ENCODE measurements around the gene ZNF638. TPM values are rescaled to one million over a fixed set of nuclear protein-coding genes. Genes with fewer than 3 reads are reported as not detected.

ZNF638 gene
- total RNA-seq, 1 donor from 2014 or later, result 79.5 TPM

DNA sequence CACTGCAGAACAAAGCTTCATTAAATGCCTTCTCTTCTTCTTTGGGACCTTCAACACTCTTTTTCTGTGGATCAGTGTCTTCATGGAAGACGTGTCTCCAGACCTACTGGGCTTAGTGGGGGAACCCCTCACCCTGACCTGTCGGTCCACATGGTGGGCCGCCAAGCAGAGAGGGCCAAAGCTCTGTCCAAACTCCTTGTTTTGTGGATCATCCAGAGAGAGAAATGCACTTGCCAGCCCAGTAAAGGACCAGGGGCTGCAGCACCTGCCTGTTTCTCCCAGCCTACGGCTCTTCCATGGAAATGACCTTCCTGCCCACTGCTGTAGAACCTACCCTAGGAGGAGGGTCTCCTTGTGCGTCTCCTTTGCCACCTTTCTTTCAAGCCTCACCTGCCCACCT, 147.7 kb downstream of the ZNF638 start:
- no peak for DNase-seq (ENCODE audit: low spot score)
- intact Hi-C loops (cut with DNase I), result loop anchor here (10.0 kb wide), 1 partner anchor 126 kb away; no protein-coding TSS in a partner anchor

DNA sequence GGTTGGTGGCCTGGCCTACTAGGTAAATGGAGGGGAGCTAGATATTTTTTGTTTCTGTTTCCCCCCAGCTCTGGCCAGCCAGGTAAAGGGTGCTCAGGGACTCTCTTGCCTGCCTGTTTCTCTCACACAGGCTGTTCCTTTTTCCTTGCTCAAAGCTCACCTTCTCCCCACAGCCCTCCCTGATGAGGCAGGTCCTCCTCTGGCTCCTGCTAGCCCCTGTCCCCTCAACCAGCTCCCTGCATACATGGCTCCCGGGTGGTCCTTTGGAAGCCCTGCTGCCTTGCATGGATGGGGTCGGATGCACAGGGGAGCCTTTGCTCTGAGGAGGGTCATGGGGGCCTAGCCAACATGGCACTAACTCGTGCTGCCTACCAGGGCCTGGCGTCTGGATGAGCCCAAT, 149.5 kb downstream of the ZNF638 start:
- DNase-seq (ENCODE audit: low spot score), result no peak
- intact Hi-C loops (cut with DNase I), result no loop called here

DNA sequence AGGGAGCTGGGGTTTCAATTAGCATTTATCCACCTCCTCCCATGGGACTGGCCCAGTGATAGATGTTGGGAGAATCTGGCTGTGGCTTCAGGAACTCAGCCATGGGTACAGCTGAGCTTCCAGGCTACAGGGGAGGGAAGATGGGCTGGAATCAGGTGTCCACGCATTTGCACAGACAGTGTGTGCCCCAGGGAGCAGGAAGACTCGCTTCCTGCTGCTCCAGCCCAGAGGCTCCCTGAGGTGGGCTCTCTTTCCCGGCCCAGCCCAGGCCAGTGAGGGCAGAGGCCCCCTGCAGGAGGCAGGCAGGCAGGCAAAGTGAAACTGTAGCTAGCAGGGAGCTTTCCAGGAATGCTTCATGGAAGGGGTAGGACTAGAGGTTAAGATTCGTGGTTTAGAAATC, 150.5 kb downstream of the ZNF638 start:
- intact Hi-C loops (cut with DNase I), result no loop called here
- no peak for DNase-seq (ENCODE audit: low spot score)

- peak; percentile 60 for DNase-seq (ENCODE audit: low spot score)
Observed at GRCh38 chr2:71483246-71483645, 151.7 kb downstream of the ZNF638 start.

DNA sequence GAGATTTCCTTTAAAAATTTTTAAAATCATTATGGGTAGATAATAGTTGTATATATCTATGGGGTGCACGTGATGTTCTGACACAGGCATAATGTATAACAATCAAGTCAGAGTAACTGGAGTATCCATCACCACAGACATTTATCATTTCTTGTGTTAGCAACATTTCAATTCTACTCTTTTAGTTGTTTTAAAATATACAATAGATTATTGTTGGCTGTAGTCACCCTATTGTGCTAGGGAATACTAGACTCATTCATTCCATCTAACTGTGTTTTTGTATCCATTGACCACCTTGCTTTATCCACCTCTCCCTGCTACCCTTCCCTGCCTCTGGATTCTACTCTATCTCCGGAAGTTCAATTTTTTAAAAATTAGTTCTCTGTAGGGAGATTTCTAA, 152.8 kb downstream of the ZNF638 start:
- intact Hi-C loops (cut with DNase I), result no loop called here
- DNase-seq (ENCODE audit: low spot score), result no peak

More at GRCh38 chr2:71483246-71483645, 151.7 kb downstream of the ZNF638 start:
- intact Hi-C loops (cut with DNase I), result no loop called here

Other genes with a start within 250 kb of the ZNF638 start
- gene MCEE, start 201.6 kb upstream of the ZNF638 start, total RNA-seq, result 26.3 TPM
- gene MPHOSPH10, start 201.1 kb upstream of the ZNF638 start, total RNA-seq, result 27.8 TPM
- gene PAIP2B, start 104.7 kb upstream of the ZNF638 start, total RNA-seq, result 30.7 TPM
- 82.8 TPM for gene DYSF, start 121.8 kb downstream of the ZNF638 start, total RNA-seq

Measured in cardiac septum (tissue), 1 donor.